ENCODE measurements around the gene RAET1L.
"Not testable (repeated sequence)": the region's sequence is repeated elsewhere in the genome, so short reads cannot be mapped to it uniquely, and the experiment has no call there.

Gene RAET1L

GRCh38 chr6:150015281-150016001 lies 9.9 kb downstream of the RAET1L start:
- not testable (repeated sequence) for DNase-seq

DNA sequence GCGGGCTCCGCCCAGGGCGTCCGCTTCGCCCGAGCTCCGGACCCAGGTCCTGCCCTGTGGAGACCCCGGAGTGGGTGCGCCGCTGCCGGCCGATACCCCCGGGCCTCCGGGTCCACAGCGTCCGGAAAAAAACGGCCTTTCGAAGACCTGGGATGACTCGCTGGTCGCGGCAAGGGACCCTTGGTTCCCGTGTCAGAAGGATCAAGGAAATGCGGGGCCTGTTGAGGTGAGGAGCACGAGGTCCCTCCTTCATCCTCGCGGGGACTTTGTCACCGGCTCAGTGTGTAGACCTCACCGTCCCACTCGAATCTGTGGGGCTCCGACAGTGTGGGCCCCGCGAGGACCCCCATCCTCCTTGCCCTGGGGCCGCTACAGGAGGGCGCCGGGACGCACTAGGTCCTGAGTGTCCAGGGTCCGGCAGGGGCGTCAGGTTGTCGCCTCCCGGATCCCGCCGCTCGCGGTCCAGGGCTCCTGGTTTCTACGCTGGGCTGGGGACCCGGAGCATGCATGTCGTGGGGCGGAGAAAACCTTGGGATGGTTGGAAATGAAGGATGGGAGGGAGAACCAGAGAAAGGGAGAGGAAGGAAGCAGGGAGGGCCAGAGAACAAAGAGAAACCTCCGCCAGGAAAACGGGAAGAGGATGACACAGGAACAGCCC lies 10.6 kb downstream of the RAET1L start:
- not testable (repeated sequence) for DNase-seq

- not testable (repeated sequence) for DNase-seq
Observed at GRCh38 chr6:150013785-150014622, 11.3 kb downstream of the RAET1L start.

- not testable (repeated sequence) for DNase-seq
Observed at GRCh38 chr6:150012846-150013784, 12.2 kb downstream of the RAET1L start.

DNA sequence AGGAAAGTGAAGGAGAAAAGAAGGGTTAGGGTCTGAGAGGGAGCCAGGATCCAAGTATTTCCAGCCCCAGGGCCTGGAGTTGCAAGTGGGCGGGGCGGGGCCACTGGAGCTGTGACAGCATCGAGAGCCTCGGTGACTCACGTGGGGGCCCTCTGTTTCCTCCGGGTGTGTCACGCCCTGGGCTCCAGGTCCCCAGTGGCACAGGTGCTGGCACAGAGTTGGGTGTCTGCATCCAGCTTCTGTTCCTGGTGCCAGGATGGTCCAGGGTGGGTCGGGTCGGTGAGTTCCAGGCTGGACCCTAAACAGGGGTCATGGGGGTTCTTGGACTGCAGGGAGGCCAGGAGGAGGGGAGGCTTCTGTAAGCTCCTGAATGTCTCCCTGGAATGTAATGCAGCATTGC lies 16.7 kb downstream of the RAET1L start:
- no peak for DNase-seq

DNA sequence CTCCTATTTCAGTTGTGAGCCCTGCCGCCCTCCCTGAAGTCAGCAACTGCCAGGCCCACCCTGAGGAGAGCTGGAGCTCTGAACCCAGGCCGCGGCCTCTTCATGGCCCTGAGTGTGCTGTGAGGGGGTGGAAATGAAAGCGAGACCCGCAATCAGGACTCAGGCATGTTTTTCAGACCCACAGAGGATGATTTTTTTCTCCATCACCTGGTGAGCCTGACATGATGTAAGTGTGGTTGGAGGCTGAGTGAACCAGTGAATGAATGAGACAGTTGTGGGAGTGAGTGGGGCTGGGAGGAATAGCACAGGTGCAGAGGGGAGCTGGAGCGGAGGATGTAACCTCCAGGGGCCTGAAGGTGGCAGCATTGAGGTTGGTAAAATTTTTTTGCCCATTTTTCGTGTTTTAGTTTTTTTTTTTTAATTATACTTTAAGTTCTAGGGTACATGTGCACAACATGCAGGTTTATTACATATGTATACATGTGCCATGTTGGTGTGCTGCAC lies 18.3 kb downstream of the RAET1L start:
- DNase-seq, result peak; percentile 30

DNA sequence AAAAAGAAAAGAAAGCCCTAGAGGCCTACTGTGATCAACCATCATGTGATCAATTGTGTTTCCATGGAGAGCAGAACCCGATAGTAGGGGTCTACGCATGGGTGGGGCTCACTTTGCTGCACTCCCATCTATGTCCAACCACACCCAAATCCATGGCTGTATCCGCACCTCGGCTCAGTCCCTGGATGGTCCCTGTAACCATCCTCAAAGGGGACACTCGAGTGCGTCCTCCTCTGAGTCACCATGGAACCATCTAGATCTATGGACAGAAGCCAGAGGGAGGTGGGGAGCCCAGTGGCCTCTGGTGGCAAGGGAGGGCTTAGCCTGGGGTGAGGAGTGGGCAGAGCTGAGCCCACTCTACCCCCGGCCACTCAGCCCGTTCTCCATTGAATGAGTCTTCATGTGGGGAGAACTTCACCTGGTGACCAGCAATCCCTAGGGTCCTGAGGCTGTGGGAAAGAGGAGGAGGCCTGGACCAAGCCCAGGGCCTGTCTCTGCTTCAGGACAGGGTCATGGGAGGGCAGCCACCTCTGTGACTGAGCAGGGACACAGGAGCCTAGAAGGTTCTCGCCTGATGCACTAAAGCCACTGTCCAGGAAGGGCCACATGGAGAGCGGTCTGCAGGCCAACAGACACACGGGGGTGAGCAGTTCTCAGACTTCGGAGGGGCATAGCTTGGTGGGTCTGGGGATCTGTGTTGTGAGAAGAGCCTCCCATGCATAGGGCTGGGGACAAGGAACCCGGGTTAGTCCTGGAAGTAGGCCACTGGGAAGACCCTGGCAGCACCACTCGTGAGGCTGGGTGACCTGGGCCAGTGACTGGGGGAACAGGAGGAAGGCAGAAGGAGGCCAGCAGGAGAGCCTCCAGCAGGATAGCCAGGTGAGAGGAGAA lies 19.3 kb downstream of the RAET1L start:
- DNase-seq, result no peak

DNA sequence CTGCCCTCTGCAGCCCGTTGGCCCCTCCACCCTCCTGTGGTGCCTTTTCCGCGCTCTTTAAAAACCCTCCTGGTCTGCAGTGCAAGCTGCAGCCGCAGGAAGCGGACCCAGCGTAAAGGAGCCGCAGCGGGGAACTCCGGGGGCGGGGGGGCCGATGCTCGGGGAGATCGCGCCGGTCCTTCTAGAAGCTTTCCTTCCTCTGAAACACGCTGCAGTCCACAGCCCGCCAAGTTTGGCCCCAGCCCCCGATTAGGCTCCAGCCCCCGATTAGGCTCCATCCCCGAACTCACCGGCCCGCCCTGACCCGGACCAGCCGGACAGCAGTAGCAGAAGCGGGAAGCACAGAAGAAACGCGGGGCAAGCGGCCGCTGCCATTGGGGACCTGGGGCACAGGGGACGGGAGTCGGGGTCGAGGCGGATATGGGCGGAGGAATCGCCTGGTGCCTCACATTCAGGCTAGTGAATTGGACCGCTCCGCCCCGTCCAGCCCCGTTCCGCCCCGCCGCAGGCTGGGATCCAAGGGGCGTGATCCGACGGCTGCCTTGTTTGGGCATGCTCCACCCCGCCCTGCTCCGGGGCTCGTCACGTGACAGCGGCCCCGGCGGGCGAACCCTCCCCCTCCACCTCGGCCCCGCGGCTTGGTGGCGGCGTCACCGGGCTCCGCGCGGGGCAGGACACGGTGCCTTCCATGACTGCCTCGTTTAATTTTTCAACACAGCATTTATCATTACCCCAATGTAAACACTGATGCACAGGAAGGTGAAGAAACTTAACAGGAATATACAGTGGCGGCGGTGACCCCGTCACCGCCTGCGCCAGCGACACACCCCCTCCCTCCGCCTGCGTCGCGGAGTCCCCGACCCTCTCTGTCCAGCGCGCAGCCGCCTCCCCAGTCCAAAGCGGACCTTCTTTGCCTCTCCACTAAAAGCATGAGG lies 20.3 kb downstream of the RAET1L start:
- DNase-seq, result peak; percentile 84

- DNase-seq, result peak; percentile 81
Observed at GRCh38 chr6:150004101-150004782, 21.1 kb downstream of the RAET1L start.

DNA sequence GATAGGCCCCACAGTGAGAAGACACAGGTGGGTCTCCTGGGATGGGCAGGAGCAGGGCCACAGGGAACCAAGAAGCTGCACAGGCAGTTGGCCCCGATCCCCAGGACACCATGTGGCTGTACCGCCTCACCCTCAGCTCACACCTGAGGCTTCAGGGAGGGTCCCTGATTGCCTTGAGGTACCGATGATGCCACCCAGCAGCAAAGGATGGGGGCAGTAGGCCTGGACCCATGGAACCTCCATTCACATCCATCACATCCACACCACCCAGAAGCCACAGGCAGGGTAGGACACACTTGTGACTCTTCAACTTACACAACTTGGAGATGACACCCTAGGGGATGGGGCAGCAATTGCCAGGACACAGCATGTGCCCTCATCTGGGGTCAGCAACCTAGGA lies 21.7 kb downstream of the RAET1L start:
- not testable (repeated sequence) for DNase-seq

DNA sequence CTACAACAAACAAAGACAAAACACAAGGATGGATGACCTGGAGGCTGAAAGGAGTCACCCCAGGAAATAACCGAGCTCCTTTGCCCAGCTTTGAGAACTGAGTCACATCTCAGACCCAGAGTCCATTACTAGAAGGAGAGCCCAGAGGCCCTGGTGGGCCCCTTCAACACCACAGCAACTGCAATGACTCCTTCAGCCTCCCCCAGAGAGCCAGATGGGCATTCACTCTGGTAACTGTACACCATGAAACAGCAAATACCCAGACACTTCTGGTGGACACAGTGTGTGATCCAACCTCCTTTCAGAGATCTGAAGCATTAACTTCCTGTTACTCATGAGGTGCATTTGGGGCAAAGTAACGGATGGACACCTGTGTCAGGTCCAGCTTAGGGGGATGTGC lies 22.6 kb downstream of the RAET1L start:
- no peak for DNase-seq

DNA sequence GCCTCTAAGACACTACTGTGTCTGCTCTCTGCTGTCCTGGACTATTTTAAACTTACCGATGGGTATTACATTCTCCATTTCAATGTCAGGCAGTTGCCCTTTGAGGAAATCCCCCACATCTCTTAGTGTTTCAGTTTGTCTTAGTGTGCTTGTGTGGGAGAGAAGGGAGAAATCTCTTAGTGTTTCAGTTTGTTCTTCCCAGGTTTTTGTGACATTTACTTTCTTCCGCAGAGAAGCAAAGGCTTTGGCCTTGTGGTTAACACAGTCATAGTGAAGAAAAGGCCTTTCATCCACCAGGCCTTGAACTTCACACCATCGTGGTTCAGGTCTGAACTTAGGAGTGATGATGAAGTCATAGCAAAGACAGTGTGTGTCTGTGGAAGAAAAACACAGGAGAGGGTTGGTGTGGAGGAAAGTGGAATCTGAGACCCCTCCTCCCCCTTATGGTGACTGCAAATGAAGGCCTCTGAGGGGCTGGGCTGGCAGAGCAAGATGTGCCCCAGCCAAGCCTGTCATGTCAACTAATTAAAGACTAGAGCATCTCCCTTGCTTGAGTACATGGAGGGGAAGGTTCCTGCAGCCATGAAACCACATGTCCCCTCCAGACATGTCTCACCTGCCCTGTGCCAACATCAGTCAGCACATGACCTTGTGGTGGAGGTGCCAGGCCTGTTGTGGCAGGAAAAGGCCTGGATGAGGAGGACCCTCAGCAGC lies 23.9 kb downstream of the RAET1L start:
- no peak for DNase-seq

GRCh38 chr6:149999636-150000035 lies 25.7 kb downstream of the RAET1L start:
- no peak for DNase-seq

DNA sequence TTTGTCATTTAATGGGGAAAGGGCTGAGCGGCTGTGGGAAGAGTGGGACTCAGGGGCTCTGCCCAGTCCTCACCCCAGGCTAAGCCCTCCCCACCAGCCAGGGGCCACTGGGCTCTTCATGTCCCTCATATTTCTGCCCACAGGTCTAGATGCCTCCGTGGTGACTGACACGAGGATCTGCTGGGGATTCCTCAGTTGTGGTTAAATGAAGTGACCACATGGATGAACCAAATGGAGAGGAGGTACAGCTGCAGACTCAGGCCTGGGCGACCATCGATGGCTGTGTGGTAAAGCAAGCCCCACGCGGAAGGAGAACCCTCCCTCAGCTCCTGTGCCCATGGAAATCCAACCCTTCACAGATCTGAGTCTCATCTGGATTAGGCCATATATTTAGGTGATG lies 29.4 kb downstream of the RAET1L start:
- DNase-seq, result no peak

- no peak for DNase-seq
Observed at GRCh38 chr6:149995235-149995750, 30.0 kb downstream of the RAET1L start.

DNA sequence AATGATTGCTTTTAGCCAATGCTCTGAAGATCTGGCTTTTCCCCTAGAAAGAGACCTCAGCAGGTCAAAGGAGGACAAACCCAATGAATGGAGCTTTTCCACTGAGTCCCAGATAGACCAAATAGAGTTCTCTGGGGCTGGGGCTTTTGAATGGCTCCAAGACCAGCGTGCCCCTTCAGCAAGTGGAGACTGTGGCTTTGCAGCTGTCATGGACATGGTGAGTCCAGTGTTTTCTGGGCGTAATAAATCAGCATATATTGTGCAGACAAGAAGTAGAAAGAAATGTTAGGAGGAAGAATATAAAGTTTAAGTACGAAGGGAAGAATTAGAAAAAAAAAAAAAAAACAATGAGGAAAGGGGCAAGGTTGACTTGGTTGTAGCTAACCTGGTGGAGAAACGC lies 33.5 kb downstream of the RAET1L start:
- no peak for DNase-seq

- not testable (repeated sequence) for DNase-seq
Observed at GRCh38 chr6:149991472-149991795, 33.9 kb downstream of the RAET1L start.

- no peak for DNase-seq
Observed at GRCh38 chr6:149990661-149991471, 34.5 kb downstream of the RAET1L start.

Measured in central memory CD4-positive, alpha-beta T cell (primary cell).